Ishikawa (cell line): ENCODE results near the gene IMMP2L.

Experiments
- CEBPB ChIP-seq: IDR thresholded peaks from 2 replicates; pipeline ENCODE4 v1.6.1; 2012
- CREB1 ChIP-seq: IDR thresholded peaks from 2 replicates; pipeline ENCODE4 v1.6.1; 2012; ENCODE audit warnings: low read depth
- EGR1 ChIP-seq: IDR thresholded peaks from 2 replicates; pipeline ENCODE4 v1.6.1; 2012
- EP300 ChIP-seq: IDR thresholded peaks from 2 replicates; pipeline ENCODE4 v1.6.1; 2012; ENCODE audit warnings: borderline replicate concordance
- FOXM1 ChIP-seq: IDR thresholded peaks from 2 replicates; pipeline ENCODE4 v1.6.1; 2012; ENCODE audit warnings: low read depth, borderline replicate concordance
- MAX ChIP-seq: IDR thresholded peaks from 2 replicates; pipeline ENCODE4 v1.6.1; 2012
- NFIC ChIP-seq: IDR thresholded peaks from 2 replicates; pipeline ENCODE4 v1.6.1; 2012
- RAD21 ChIP-seq: IDR thresholded peaks from 2 replicates; pipeline ENCODE4 v1.6.1; 2012; ENCODE audit warnings: low read depth
- REST ChIP-seq: IDR thresholded peaks from 2 replicates; pipeline ENCODE4 v1.6.1; 2012; ENCODE audit warnings: low read depth, mild to moderate bottlenecking
- TAF1 ChIP-seq: IDR thresholded peaks from 2 replicates; pipeline ENCODE4 v1.6.1; 2012; ENCODE audit warnings: low read depth, mild to moderate bottlenecking
- TCF12 ChIP-seq: IDR thresholded peaks from 2 replicates; pipeline ENCODE4 v1.6.1; 2012; ENCODE audit warnings: low read depth
- TEAD4 ChIP-seq: IDR thresholded peaks from 2 replicates; pipeline ENCODE4 v1.6.1; 2012
- YY1 ChIP-seq: IDR thresholded peaks from 2 replicates; pipeline ENCODE4 v1.6.1; 2012; ENCODE audit warnings: low read depth
- ZBTB7A ChIP-seq: IDR thresholded peaks from 2 replicates; pipeline ENCODE4 v1.6.1; 2012; ENCODE audit warnings: low read depth
- TF ChIP-seq, protein P1 (sequence below): IDR thresholded peaks from 2 replicates; pipeline ENCODE4 v1.6.1; 2012

IMMP2L gene

GRCh38 chr7:110894111-110894510 is 668.2 kb downstream of the IMMP2L start:
- TF ChIP-seq RAD21, result no peak

GRCh38 chr7:110891197-110891596 is 671.1 kb downstream of the IMMP2L start:
- TF ChIP-seq TEAD4, result no peak
- no peak for TF ChIP-seq MAX
- TF ChIP-seq REST, result no peak
- no peak for TF ChIP-seq TCF12
- no peak for TF ChIP-seq CREB1
- no peak for TF ChIP-seq ZBTB7A
- TF ChIP-seq EGR1, result no peak
- TF ChIP-seq YY1, result no peak
- no peak for TF ChIP-seq CEBPB
- no peak for TF ChIP-seq EP300

GRCh38 chr7:110890101-110890500 is 672.2 kb downstream of the IMMP2L start:
- TF ChIP-seq EP300, result no peak
- TF ChIP-seq CEBPB, result no peak
- no peak for TF ChIP-seq TEAD4

DNA sequence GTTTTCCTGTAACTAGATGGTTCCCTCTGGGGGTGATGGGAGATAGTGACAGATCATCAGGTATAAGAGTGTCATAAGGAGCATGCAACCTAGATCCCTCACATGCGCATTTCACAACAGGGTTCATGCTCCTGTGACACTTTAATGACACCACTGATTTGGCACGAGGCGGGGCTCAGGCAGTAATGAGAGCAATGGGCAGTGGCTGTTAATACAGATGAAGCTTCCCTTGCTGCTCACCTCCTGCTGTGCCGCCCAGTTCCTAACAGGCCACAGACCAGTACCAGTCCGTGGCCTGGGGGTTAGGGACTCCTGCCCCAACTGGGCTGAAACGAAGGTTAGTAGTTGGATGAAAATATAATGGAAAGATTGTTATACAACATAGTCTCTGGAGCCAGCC is 673.0 kb downstream of the IMMP2L start:
- TF ChIP-seq CEBPB (no peak), FOXM1 (no peak), CREB1 (no peak)

DNA sequence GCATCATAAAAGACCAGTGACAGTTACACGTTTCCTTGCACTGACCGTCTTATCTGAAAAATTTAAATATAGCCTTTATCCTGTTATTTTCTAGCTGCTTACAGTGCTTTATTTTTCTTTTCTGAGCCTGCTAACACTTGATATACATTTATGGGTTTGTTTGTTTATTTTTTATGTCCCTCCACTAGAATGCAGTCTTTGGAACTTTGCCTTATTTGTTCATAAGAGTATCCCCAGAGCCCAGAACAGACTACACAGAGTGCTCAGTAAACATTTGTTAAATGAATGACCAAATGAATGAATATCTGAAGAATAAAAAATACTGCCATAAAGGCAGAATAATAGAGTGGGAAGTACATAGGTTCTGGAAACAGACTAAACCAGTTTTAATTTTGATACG is 673.7 kb downstream of the IMMP2L start:
- TF ChIP-seq YY1 (no peak), NFIC (no peak), TCF12 (no peak), FOXM1 (no peak), CEBPB (no peak), REST (no peak)
- TF ChIP-seq, protein P1, sequence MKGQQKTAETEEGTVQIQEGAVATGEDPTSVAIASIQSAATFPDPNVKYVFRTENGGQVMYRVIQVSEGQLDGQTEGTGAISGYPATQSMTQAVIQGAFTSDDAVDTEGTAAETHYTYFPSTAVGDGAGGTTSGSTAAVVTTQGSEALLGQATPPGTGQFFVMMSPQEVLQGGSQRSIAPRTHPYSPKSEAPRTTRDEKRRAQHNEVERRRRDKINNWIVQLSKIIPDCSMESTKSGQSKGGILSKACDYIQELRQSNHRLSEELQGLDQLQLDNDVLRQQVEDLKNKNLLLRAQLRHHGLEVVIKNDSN, result no peak

DNA sequence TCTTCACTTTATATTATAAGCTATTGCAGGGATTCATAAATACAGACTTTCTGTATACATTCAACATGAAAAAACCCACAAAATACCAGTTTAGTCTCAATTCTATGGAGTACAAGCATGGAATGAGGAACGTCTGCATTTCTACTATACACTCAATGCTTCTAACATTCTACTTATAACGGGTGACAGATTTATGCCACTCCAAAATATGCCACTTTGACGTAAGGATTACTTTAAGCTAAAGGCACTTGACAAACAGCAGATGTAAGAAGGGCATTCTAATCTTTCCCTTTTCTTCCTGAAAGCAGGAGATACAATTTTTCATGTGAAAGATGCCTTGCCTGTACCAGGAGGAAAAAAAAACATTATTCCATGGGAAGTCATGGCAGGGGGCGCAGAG is 676.8 kb downstream of the IMMP2L start:
- TF ChIP-seq RAD21 (no peak), CREB1 (no peak), YY1 (no peak), MAX (no peak), NFIC (no peak), TEAD4 (no peak), TAF1 (no peak), CEBPB (no peak), ZBTB7A (no peak)

DNA sequence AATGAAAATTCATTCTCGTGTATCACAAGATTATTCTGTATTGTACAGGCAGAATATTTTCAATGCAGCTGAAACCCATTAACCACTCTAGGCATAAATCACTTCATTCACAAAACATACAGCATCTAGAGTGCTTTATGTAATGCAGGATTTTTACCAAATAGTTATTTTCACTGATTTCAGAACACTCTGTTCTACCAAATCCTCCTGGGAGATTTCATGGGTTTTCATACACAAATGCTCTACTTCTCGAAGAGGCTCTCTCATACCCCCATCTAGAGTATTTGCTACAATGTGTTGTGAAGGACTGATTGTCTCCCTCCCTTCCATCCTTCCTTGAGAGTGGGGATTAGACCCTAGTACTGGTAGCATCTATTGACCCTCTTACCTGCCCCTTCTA is 680.6 kb downstream of the IMMP2L start:
- TF ChIP-seq TCF12 (no peak), CEBPB (no peak), EGR1 (no peak), YY1 (no peak), REST (no peak), MAX (no peak), TEAD4 (no peak), ZBTB7A (no peak)
- TF ChIP-seq, protein P1, result no peak
